Tibial nerve (tissue), 4 donors: Measurements from ENCODE around the gene LSS. TPM values are rescaled to one million over a fixed set of nuclear protein-coding genes. Genes with fewer than 3 reads are reported as not detected.

Experiments used
- DNase-seq, 2 donors: peaks; one replicate each; pipeline ENCODE4 v3.0.0-alpha.2; 2019; ENCODE audit warnings: low spot score in 2 of 2
- H3K27ac ChIP-seq, 4 donors: fragments of 200-600 bp; sonication (generic) in 3 of 4; one replicate each; pipeline ENCODE4 v1.5.1; 2017 to 2019; ENCODE audit warnings: mild to moderate bottlenecking in 1 of 4
- H3K27me3 ChIP-seq, 2 donors: fragments of 200-600 bp; sonication (generic) in 1 of 2; one replicate each; pipeline versions ENCODE4 v1.5.1 to v1.6.0; 2017 to 2019
- H3K36me3 ChIP-seq, 3 donors: fragments of 200-600 bp; sonication (generic); one replicate each; pipeline ENCODE4 v1.5.1; 2018 to 2019
- H3K4me1 ChIP-seq, 4 donors: fragments of 200-600 bp; sonication (generic) in 3 of 4; one replicate each; pipeline ENCODE4 v1.5.1; 2017 to 2019
- H3K4me3 ChIP-seq, 4 donors: fragments of 200-600 bp; sonication (generic) in 3 of 4; one replicate each; pipeline ENCODE4 v1.5.1; 2017 to 2019; ENCODE audit warnings: mild to moderate bottlenecking in 1 of 4, moderate library complexity in 1 of 4
- H3K9me3 ChIP-seq, 4 donors: fragments of 200-600 bp; sonication (generic) in 3 of 4; one replicate each; pipeline ENCODE4 v1.5.1; 2017 to 2019
- EP300 ChIP-seq, 2 donors: sonication (generic); formaldehyde crosslinking; IDR thresholded peaks; one replicate each; pipeline ENCODE4 v1.6.1; 2017; ENCODE audit warnings: antibody characterized with exemption in 2 of 2, mild to moderate bottlenecking in 1 of 2
- POLR2A ChIP-seq, 2 donors: fragments of 450-650 bp; IDR thresholded peaks; one replicate each; pipeline ENCODE4 v1.6.1; 2017; ENCODE audit warnings: antibody characterized with exemption in 2 of 2, mild to moderate bottlenecking in 2 of 2, moderate library complexity in 2 of 2
- WGBS, 2 donors: methylation state at CpG; one replicate each; pipeline ENCODE4 v1.1.5; 2018; 5-methylcytosine and 5-hydroxymethylcytosine counted together
- total RNA-seq, 4 donors: library from RNA; depleted of rRNA; stranded (reverse); fragments of >200 nt; gene quantifications; one replicate each; pipeline ENCODE4 v1.1.0, GENCODE V29; 2016
- TF ChIP-seq, protein P1 (sequence below), 5 experiments: fragments of 200-600 bp in 3 of 5; fragments of 450-650 bp in 2 of 5; sonication (generic) in 3 of 5; IDR thresholded peaks; one replicate each; pipeline ENCODE4 v1.5.1; 2016 to 2019; ENCODE audit warnings: antibody characterized with exemption in 5 of 5, mild to moderate bottlenecking in 3 of 5, moderate library complexity in 2 of 5

Gene LSS
- total RNA-seq, 4 donors from 2014 or later: 69.3 to 132 (median 80.6) TPM

DNA sequence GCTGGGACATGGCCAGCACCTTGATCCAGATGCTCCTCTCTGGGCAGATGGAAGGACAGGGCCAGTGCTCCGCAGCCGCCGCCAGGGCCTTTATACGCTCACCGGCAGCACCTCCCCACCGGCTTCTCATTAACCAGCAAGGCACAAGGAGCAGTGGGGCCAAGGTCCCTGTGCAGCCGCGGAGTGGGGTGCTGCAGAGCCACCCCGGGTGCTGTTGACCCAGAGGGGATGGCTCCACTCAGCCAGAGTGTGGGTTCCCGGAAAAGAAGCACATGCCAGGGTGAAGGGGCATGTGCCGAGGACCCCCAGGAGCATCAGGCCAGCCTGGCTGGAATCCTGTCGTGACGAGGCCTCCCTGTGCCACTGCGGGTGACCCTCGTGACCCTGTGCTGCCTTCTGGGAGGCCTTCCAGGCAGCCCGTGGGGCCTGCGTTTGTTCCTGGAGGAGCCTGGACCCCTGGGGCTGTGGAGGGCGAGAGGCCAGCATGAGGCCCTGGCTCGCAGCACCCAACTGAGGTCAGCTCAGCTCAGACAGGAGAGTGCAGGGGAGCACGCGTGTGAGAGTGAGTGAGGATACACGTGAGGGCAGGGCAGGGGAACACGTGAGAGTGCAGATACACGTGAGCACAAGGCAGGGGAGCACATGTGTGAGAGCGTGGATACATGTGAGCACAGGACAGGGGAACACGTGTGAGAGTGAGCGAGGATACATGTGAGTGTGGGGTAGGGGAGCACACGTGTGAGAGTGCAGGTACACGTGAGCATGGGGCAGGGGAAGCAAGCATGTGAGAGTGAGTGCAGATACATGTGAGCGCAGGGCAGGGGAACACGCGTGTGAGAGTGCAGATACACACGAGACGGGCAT is 72.8 kb downstream of the LSS start, which contains the start of gene FTCD:
TSS of gene FTCD (minus strand) at position 66 of the 864 bp plus-strand sequence. CDS start at position 10, 56 bp downstream.
- Histone ChIP-seq H3K4me1 (peaks cover 0 to 11% (median 5%) of the 10 kb centered on the region in 4 donors), H3K4me3 (no peak within 1 kb of the TSS), H3K27ac (no peak within 1 kb of the TSS), H3K27me3 (peaks cover 0 to 10% of the 10 kb centered on the region in 2 donors), H3K36me3 (no peaks in the 10 kb centered on the region), H3K9me3 (no peaks in the 10 kb centered on the region)
- peak in 1 of 2 donors; percentile 11 for DNase-seq
- 72 to 78% methylated on average over 29 to 34 of the region's 34 CpGs for WGBS, 2 donors
- TF ChIP-seq POLR2A (IDR thresholded peaks at IDR 0.05): no peak
- no peak for TF ChIP-seq EP300 (IDR thresholded peaks at IDR 0.05)
- TF ChIP-seq, protein P1, sequence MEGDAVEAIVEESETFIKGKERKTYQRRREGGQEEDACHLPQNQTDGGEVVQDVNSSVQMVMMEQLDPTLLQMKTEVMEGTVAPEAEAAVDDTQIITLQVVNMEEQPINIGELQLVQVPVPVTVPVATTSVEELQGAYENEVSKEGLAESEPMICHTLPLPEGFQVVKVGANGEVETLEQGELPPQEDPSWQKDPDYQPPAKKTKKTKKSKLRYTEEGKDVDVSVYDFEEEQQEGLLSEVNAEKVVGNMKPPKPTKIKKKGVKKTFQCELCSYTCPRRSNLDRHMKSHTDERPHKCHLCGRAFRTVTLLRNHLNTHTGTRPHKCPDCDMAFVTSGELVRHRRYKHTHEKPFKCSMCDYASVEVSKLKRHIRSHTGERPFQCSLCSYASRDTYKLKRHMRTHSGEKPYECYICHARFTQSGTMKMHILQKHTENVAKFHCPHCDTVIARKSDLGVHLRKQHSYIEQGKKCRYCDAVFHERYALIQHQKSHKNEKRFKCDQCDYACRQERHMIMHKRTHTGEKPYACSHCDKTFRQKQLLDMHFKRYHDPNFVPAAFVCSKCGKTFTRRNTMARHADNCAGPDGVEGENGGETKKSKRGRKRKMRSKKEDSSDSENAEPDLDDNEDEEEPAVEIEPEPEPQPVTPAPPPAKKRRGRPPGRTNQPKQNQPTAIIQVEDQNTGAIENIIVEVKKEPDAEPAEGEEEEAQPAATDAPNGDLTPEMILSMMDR (IDR thresholded peaks at IDR 0.05): no peak

DNA sequence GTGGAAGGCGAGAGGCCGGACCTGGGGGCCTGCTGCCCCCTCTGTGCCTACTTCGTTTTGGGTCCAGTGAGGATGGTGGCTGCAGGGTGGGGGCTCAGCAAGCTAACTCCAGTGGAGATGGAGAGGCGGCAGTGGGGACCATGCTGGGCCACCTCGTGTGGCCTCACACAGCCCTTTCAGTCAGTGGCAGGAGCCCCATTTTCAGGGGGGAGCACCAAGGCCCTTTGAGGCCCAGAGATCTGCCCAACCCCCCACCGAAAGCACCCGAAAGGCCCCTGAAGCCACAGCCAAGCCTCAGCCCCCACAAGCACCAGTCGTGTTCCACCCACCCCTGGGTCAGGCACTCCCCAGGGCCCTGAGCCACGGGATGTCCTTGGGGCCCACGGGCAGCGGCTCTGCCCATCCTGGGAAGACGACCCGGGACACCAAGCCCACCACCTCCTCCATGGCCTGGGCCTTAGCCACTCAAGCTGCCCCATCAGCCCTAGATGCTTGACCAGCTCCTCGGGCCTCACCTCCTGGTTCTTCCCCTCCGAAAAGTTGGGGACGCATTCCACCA is 73.5 kb downstream of the LSS start:
- peaks cover 0 to 10% of the 10 kb centered on the region in 2 donors for H3K27me3 ChIP-seq
- peaks cover 0 to 11% (median 5%) of the 10 kb centered on the region in 4 donors for H3K4me1 ChIP-seq
- DNase-seq: peak in 1 of 2 donors; percentile 8
- H3K9me3 ChIP-seq: no peaks in the 10 kb centered on the region
- WGBS, 2 donors: 84 to 87% methylated on average over 10 to 13 of the region's 16 CpGs
- TF ChIP-seq EP300 (IDR thresholded peaks at IDR 0.05) (no peak), POLR2A (IDR thresholded peaks at IDR 0.05) (no peak)
- TF ChIP-seq, protein P1 (IDR thresholded peaks at IDR 0.05): no peak
- H3K4me3 ChIP-seq: no peak overlapping the region
- H3K36me3 ChIP-seq: no peaks in the 10 kb centered on the region
- H3K27ac ChIP-seq: no peak overlapping the region

DNA sequence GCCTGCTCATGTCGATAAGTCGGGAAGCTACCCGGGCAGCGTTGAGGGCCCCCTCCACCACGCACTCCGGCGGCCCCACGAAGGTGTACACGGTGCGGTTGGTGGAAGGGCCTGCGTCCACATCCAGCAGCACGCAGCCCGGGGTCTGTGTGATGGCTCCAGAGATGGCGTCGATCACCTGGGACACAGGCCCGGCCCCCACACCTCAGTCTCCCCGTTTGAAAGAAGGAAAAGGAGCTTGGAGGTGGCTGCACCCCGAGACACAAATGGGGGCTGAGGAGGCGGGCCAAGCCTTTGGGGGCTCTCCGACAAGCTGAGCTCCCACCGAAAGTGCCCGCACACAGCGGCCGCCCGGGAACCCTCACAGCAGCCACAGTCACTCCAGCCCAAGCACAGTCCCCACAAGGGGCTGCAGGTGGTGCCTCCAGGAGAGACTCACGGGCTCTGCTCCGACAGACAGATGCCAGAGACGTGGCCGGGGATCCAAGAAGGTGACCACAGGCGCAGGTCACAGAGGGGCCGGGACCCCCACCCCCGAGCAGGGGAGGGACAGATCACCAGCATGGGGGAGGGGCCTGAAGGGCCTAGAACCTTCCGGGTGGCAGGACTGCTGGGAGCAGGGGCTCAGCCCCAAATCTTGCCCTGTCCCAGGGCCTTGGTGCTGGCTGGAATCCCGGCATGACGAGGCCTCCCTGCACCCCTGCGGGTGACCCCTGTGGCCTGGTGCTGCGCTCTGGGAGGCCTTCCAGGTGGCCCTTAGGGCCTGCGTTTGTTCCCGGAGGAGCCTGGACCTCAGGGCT is 74.2 kb downstream of the LSS start:
- WGBS, 2 donors: 87 to 90% methylated on average over 22 to 23 of the region's 39 CpGs
- Histone ChIP-seq H3K9me3 (no peaks in the 10 kb centered on the region), H3K36me3 (no peaks in the 10 kb centered on the region), H3K27ac (no peak overlapping the region), H3K4me1 (peaks cover 0 to 11% (median 5%) of the 10 kb centered on the region in 4 donors), H3K27me3 (peaks cover 0 to 10% of the 10 kb centered on the region in 2 donors), H3K4me3 (no peak overlapping the region)
- TF ChIP-seq POLR2A (IDR thresholded peaks at IDR 0.05): no peak
- TF ChIP-seq, protein P1 (IDR thresholded peaks at IDR 0.05): no peak
- TF ChIP-seq EP300 (IDR thresholded peaks at IDR 0.05): no peak
- peak in 1 of 2 donors; percentile 7 for DNase-seq

DNA sequence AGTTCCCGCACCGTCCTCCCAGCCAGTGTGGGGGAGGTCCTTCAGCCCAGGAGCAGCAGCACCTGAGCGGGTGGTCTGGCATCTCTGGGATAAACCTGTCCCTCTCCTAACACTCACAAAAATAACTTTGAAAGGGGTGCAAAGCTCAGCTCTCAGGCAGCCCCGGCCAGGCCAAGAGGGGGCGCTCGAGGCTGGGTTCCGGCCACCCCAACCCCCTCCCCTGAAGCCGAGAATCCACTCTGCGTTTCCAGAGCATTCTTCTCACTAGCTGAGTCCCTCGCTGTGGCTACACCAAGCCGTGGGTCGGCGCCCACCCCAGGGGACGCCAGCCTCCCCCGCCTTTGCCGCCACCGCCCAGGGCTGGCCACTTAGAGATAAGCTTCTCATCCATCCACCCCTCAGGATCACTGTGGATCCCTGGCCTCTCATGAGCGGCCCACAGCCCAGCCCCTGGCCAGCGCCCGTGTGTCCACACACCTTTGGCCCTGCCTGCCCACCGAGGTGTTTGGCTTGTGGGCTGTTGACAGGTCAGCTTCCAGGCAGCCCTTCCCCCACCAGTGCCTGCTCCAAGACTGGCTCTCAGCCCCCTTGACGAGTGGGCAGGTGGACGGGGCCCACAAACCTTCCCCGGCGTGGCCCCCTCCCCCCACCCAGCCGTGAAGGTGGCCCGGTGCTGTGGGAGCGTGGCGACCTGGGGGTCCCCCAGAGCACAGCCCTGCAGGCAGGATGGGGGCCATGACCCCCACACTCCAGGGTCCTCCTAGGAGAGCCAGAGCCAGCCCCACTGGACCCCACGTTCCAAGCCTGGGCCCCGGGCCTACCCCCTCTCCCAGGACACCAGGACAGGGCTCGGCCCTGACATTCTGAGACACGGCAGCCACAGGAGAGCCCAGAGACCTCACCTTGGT is 75.1 kb downstream of the LSS start:
- H3K4me3 ChIP-seq: peak overlapping the region in 2 of 4 donors; percentile 8 to 11
- DNase-seq: peak in 1 of 2 donors; percentile 14

More for the DNA sequence above, 75.1 kb downstream of the LSS start:
- Histone ChIP-seq H3K27ac (no peak overlapping the region), H3K27me3 (peaks cover 0 to 10% of the 10 kb centered on the region in 2 donors), H3K9me3 (no peaks in the 10 kb centered on the region), H3K36me3 (no peaks in the 10 kb centered on the region), H3K4me1 (peaks cover 0 to 11% (median 5%) of the 10 kb centered on the region in 4 donors)
- TF ChIP-seq, protein P1 (IDR thresholded peaks at IDR 0.05): peak; percentile 41 to 76 (median 62)
- no peak for TF ChIP-seq POLR2A (IDR thresholded peaks at IDR 0.05)
- 41 to 42% methylated on average over 5 to 11 of the region's 33 CpGs for WGBS, 2 donors
